ELR (cell line): Measurements from ENCODE around the gene GIMAP8.

Experiments
- DNase-seq: peaks from one replicate; pipeline ENCODE4 v3.0.0-alpha.2; 2015; ENCODE audit warnings: low read depth

Gene GIMAP8

DNA sequence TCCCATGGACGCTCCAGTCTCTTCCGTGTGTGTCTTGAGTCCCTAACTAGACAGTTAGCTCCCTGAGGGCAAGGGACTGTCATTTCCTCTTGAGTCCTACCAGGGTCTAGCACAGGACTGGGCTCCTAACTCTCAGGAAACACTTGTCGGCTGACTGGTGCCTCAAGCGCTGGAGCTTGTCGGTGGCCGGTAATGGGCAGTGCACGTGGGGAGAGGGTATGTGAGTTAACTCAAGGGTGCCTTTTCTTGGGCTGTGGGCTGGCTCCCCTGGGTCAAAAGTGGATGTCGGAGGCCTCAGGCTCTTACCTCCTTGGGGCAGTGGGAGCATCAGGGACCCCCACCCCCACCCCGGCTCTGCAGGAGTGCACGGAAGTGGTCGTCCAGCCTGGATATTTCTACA lies 38.4 kb upstream of the GIMAP8 start:
- no peak for DNase-seq

GRCh38 chr7:150412518-150413488 lies 37.6 kb upstream of the GIMAP8 start:
- DNase-seq, result no peak

- DNase-seq, result peak; percentile 22
These were observed 36.8 kb upstream of the GIMAP8 start for GRCh38 chr7:150413640-150414081.

DNA sequence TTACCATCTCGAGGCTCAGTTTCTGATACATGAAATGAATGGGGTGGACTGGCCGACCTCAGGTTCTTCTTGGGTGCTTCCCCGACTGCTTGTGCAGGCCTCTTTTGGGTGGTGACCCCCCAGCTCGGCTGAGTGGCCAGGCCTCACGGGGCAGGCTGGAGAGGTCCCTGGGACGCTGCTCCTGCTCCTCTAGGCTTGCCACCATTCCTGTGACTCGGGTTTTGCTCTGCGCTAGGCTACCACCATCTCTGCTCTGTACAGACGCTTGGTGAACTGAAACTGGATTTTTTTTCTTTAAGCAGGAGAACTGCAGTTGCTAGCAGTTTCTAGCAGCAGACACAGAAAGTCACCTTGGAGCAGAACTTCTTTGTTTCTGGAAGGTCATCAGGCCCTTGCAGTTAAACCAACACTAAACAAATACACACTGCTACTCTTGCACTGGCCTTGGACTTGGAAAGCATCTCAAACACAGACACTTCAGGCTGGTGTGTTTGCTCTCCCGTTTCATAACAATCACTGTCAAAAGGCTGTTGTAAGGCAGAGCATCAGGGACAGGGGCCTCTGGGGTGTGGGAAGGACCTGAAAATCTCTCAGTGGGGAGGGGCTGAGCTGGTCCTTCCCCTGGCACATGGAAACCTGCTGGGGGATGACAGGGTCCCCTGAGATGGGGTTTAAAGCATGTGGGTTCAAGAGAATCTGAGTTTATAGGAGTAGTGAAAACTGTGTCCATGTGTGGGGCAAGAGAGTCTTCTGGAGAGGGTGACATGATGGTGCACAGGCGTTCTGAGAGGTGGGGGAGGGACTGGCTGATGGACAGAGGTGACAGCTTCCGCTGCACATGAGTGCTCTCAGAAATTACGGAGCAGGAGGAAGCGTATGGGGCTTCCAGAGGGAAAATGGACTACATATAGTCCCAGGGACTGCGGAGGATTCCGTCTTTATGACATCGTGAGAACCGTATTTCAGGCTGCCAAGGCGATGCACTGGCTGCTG lies 35.0 kb upstream of the GIMAP8 start:
- no peak for DNase-seq

- DNase-seq, result no peak
These were observed 33.2 kb upstream of the GIMAP8 start for GRCh38 chr7:150417239-150417638.

- DNase-seq, result no peak
These were observed 32.6 kb upstream of the GIMAP8 start for GRCh38 chr7:150417863-150418262.

GRCh38 chr7:150420242-150420641 lies 30.2 kb upstream of the GIMAP8 start:
- DNase-seq, result no peak

DNA sequence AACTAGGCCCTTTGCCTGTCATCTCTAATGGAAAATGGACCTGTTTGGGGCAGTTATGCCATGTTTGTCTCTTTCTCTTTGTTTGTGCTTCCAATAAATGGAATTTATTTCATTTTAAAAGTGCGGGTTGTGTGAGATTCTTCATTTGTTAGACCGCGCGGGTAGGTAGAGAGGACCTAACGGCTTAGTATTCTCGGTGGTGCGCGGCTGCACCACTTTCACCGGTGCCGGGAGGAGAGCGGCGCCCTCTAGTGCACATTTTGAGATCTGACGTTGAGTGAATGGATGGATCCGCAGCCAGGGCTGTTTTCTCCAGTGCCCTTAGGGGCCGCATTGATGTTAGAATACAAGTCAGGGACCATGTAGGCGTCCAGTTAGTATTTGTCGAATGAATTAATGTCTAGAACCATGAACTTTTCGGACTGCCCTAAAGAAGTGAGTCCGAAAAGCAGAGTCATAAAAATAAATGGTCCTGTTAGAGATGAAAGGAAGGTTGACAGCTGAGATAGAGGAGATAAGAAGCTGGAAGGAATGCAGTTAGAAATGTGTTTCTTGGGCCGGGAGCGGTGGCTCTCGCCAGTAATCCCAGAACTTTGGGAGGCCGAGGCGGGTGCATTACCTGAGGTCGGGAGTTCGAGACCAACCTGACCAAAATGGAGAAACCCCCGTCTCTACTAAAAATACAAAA lies 29.3 kb upstream of the GIMAP8 start:
- DNase-seq, result peak; percentile 78

DNA sequence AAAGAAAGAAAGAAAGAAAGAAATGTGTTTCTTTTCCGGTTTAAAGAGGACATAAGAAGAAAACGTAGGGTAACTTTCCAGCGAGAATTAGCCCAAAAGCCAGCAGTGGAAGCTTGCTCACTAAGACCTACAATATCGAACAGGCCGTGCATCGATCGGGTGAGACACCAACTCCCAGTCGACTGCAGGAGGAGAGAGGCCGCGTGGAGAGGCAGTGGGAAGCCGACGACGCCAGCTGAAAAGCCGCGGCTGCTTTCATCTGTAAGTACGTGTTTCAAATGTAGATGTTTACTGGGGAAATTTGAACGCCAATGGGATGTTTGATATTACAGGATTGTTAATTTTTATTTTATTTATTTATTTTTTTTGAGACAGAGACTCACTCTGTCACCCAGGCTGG lies 28.6 kb upstream of the GIMAP8 start:
- DNase-seq, result no peak

- no peak for DNase-seq
These were observed 24.8 kb upstream of the GIMAP8 start for GRCh38 chr7:150425670-150426069.

DNA sequence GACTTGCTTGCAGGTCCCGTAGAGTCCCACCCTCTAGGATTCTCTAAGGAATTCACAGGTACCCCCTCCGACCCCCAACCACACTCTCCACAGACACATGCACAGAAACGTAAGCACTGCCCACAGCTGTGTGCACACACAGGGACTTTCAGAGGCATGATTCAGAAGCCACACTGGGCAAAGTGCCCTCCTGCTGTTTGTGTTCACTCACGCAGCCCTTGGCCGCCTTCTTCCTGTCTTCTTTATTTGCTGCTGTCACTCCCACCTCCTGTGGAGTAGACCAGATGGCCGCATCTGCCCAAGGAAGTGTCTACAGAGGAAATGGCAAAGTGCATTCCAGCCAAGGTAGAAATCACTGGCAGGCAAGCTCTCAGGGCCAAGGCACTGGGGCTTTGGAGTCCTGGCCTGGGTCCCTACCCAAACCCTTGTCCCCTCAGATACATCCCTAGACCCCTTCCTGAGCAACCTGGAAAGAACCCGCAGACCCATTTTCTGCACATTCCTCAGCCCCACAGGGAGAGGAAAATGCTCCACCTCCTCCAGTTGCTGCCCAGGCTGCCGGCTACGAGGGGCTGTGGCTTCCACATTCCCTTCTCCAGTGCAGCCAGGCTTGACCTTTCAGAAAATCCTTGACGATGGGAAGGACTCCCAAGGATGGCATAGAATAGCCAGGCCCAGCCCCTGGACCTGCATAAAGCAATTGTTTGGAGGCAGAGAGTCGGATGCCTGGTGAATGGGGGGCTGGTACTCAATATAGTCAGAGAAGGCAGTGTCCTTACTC lies 21.6 kb upstream of the GIMAP8 start:
- peak; percentile 71 for DNase-seq

- DNase-seq, result no peak
These were observed 20.7 kb upstream of the GIMAP8 start for GRCh38 chr7:150429699-150430098.

DNA sequence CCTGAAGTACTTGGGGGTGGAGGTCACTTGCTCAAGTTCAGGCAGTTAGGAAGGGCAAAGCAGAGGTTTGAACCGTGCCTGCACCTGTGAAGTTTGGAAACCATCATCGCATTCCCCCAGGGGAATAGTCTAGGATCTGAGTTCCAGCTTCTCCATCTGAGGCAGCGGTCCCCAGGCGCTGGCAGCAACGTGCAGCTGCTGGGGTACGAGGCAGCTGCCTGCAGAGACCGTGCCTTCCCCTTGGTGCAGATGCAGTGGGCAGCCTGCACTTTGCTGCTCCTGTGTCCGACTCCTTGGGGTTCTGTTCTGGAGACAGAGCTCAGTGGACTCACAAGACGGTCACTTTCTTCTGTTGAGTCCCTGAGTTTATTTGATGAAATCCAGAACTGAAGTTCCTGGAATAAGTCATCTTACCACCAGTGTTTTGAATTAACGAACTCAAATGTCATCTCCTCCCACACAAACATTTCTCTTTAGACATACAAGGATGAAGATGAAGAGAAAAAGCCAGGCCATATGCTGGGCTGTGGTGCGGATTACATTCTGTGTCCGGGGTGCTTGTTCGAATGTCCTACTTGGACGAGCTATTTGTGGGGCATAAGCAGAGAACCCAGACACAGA lies 19.9 kb upstream of the GIMAP8 start:
- DNase-seq, result no peak

- no peak for DNase-seq
These were observed 18.4 kb upstream of the GIMAP8 start for GRCh38 chr7:150431839-150432658.

DNA sequence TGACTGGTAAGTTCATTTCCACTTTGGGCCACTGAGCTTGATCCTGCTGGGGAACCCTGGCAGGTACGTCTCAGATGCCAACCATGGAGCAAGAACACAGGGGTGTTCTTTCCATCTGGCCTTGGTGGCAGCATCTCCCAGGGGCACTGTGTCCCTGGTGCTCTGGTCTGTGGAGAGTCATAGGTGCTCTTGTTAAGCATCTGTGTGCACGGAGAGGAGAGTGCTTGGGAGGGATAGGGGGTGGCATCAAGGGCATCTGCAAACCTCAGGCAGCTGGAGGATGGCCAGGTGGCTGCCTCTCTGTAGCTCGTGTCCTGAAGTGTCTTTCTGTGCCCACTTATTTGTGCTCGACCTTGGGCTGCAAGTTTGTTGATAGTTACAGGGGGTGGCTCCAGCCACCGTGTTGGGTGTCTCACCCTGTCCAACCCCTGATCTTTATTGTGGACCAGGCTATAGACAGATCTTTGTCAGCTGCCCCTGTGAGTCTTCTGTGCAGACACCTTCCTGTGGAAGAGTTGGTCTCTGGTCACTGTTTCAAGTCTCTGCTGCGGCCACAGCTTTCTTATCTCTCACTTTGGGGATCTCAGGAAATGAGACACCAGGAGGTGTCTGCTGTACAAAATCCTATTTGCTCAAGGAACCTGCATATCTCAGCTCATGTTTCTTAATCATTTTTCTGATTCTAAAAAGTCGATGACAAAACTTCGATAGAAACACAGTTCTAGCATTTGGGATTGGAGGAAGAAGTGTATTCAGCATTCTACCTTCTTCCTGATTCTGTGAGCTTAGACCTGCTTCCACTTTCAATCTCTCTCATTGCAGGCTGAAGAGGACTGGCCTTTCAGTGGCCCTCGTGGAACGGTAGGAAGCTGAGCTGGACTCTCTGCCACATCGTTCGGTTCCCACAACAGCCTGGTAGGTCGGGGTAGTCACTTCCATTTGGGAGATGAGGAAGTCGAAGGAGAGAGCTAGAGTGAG lies 17.2 kb upstream of the GIMAP8 start:
- DNase-seq, result no peak

DNA sequence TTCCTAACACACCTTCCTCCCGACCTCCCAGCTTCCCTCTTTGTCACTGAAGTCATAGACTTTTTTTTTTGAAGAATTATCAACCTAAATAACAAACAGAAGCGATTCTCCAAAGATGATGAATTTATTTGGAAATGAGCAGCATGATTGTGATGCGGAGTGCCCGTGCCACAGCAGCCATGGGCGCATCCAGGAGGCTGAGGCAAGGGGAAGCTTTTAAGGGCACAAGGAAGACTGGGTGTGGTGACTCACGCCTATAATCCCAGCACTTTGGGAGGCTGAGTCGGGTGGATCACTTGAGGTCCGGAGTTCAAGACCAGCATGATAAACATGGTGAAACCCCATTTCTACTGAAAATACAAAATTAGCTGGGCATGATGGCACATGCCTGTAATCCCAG lies 16.2 kb upstream of the GIMAP8 start:
- no peak for DNase-seq

GRCh38 chr7:150435047-150435389 lies 15.4 kb upstream of the GIMAP8 start:
- DNase-seq, result no peak

DNA sequence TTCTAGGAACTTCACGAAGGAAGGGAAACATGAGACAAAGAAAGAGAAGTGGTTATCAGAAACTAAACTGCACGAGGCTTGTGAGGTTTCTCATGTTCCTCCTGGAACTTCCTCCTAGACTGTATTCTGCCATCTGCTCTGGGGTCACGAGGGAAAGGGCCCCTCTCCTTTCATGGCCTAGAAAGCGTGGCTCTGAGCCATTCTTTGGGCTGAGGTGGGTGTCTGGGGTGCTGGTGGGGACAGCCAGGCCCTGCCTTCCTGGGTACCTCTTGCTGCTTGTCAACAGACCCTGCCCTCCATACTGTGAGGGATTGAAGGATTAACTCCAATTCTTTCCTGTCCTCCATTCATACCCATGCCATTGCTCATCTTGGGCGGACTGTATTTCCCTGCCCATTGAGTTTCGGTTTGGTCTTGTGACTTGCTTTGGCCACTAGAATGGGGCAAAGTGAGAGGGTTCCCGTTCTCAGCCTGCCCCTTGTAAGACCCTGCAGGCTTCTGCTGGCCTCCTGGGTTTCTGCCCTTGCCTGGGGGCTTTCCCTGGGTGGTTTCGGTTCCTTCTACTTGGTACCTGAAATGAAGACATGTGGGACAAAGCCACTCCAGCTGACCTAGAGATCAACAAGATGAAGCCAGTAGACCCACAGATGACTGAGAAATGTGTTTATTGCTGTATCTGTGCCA lies 14.9 kb upstream of the GIMAP8 start:
- no peak for DNase-seq
